GM23338 (cell line): ENCODE measurements around the gene HNRNPUL2. TPM values are rescaled to one million over a fixed set of nuclear protein-coding genes. Genes with fewer than 3 reads are reported as not detected.

Source experiments
- ATAC-seq: fragments of 200-7000 bp; cut with Tn5 transposase; 3 replicates; pipeline ENCODE4 v1.9.1; 2020
- DNase-seq: peaks from one replicate; pipeline ENCODE4 v3.0.0-alpha.2; 2015; ENCODE audit warnings: low spot score
- H2AFZ ChIP-seq: fragments of 200-600 bp; sonication (generic); 2 replicates; pipeline ENCODE4 v1.8.0; 2016; ENCODE audit warnings: antibody characterized with exemption, mild to moderate bottlenecking, moderate library complexity
- H3F3A ChIP-seq: fragments of 200-600 bp; sonication (generic); replicated peaks from 2 replicates; pipeline ENCODE4 v1.8.0; 2017; ENCODE audit warnings: antibody characterized with exemption, mixed run types, low read depth
- H3K27ac ChIP-seq: fragments of 200-600 bp; sonication (generic); 2 replicates; pipeline ENCODE4 v1.6.1; 2016; ENCODE audit warnings: low read depth
- H3K27me3 ChIP-seq: fragments of 200-600 bp; sonication (generic); 2 replicates; pipeline ENCODE4 v1.8.0; 2016; ENCODE audit warnings: mild to moderate bottlenecking, mixed run types, moderate library complexity; ENCODE audit not compliant: insufficient read depth
- H3K36me3 ChIP-seq: fragments of 200-600 bp; sonication (generic); 2 replicates; pipeline ENCODE4 v1.8.0; 2016; ENCODE audit warnings: mild to moderate bottlenecking; ENCODE audit not compliant: insufficient read depth
- H3K4me1 ChIP-seq: fragments of 200-600 bp; sonication (generic); 2 replicates; pipeline ENCODE4 v1.8.0; 2016; ENCODE audit warnings: mild to moderate bottlenecking, moderate library complexity; ENCODE audit not compliant: insufficient read depth
- H3K4me2 ChIP-seq: fragments of 200-600 bp; sonication (generic); 2 replicates; pipeline ENCODE4 v1.7.1; 2017; ENCODE audit warnings: mixed run types
- H3K4me3 ChIP-seq: fragments of 200-600 bp; sonication (generic); 2 replicates; pipeline ENCODE4 v1.6.1; 2016; ENCODE audit warnings: mixed run types
- H3K79me2 ChIP-seq: fragments of 200-600 bp; sonication (generic); replicated peaks from 2 replicates; pipeline ENCODE4 v1.8.0; 2017; ENCODE audit warnings: mild to moderate bottlenecking; ENCODE audit not compliant: insufficient read depth
- H3K9me2 ChIP-seq: fragments of 200-600 bp; sonication (generic); 2 replicates; pipeline ENCODE4 v1.8.0; 2017; ENCODE audit not compliant: insufficient read depth
- H4K20me1 ChIP-seq: fragments of 200-600 bp; sonication (generic); replicated peaks from 2 replicates; pipeline ENCODE4 v1.8.0; 2017; ENCODE audit warnings: mild to moderate bottlenecking; ENCODE audit not compliant: insufficient read depth
- H3K27ac Mint-ChIP-seq: 2 replicates; pipeline ENCODE4 v1.8.0; 2020; ENCODE audit warnings: inconsistent platforms, mild to moderate bottlenecking, moderate library complexity, mixed read lengths
- H3K27me3 Mint-ChIP-seq: 3 replicates; pipeline ENCODE4 v1.8.0; 2022; ENCODE audit warnings: low read depth, mild to moderate bottlenecking, moderate library complexity, mixed read lengths, inconsistent platforms; ENCODE audit not compliant: insufficient read depth, poor library complexity
- H3K36me3 Mint-ChIP-seq: 3 replicates; pipeline ENCODE4 v1.8.0; 2021; ENCODE audit warnings: low read depth, mild to moderate bottlenecking, inconsistent platforms, moderate library complexity, mixed read lengths
- H3K4me1 Mint-ChIP-seq: 3 replicates; pipeline ENCODE4 v1.8.0; 2020; ENCODE audit warnings: mild to moderate bottlenecking, inconsistent platforms, mixed read lengths
- H3K4me3 Mint-ChIP-seq: 3 replicates; pipeline ENCODE4 v1.8.0; 2021; ENCODE audit warnings: moderate library complexity, mild to moderate bottlenecking, inconsistent platforms, mixed read lengths
- H3K9me3 Mint-ChIP-seq: 3 replicates; pipeline ENCODE4 v1.8.0; 2020; ENCODE audit warnings: moderate library complexity, mild to moderate bottlenecking, inconsistent platforms, mixed read lengths
- EZH2 ChIP-seq: fragments of 200-600 bp; sonication (generic); IDR thresholded peaks from one replicate; pipeline ENCODE4 v1.8.0; 2017; ENCODE audit warnings: antibody characterized with exemption, mild to moderate bottlenecking, low read depth; ENCODE audit not compliant: unreplicated experiment
- EZH2phosphoT487 ChIP-seq: fragments of 200-600 bp; sonication (generic); IDR thresholded peaks from one replicate; pipeline ENCODE4 v1.8.1; 2018; ENCODE audit warnings: antibody characterized with exemption; ENCODE audit not compliant: unreplicated experiment
- POLR2AphosphoS5 ChIP-seq: IDR thresholded peaks from 2 replicates; pipeline ENCODE4 v1.6.1; 2016; ENCODE audit warnings: antibody characterized with exemption, low read depth
- REST ChIP-seq: IDR thresholded peaks from one replicate; pipeline ENCODE4 v1.6.1; 2018; ENCODE audit warnings: antibody characterized with exemption; ENCODE audit not compliant: unreplicated experiment
- ZNF462 ChIP-seq: fragments of 250-450 bp; sonication (Bioruptor Pico); IDR thresholded peaks from 2 replicates; pipeline ENCODE4 v1.5.0; 2020; ENCODE audit warnings: mild to moderate bottlenecking, moderate library complexity
- polyA plus RNA-seq: library from polyadenylated mRNA; unstranded; fragments of >200 nt; fragmentation: Nextera tagmentation; extraction: Ambion mirVana; gene quantifications from 2 replicates; pipeline ENCODE4 v1.2.1, GENCODE V29; 2016
- total RNA-seq: library from RNA; depleted of rRNA; stranded (reverse); fragments of >200 nt; shearing (Covaris generic); gene quantifications from 2 replicates; pipeline ENCODE4 v1.2.3, GENCODE V29; 2014

HNRNPUL2 gene
- total and polyA plus RNA-seq, 2 experiments from 2014 or later = 9.4 to 18.3 TPM

- TF ChIP-seq REST (no peak), EZH2phosphoT487 (no peak), POLR2AphosphoS5 (no peak)
Observed at GRCh38 chr11:62712861-62713260, 14.4 kb downstream of the HNRNPUL2 start (continued).

- H3K4me1 Mint-ChIP-seq = peaks cover 68% of the 10 kb centered on the region
- peaks cover 28% of the 10 kb centered on the region for H3K4me1 ChIP-seq
- no peaks in the 10 kb centered on the region for H3K9me3 Mint-ChIP-seq
- H3K36me3 Mint-ChIP-seq = peaks cover 71% of the 10 kb centered on the region
- H4K20me1 ChIP-seq = peaks cover 12% of the 10 kb centered on the region
- no peak overlapping the region for H3K27ac ChIP-seq
- H3K4me3 ChIP-seq = no peak overlapping the region
- TF ChIP-seq EZH2 = no peak
- TF ChIP-seq REST = no peak
- H3K9me2 ChIP-seq = no peaks in the 10 kb centered on the region
- DNase-seq = no peak
- no peak overlapping the region for H3K4me3 Mint-ChIP-seq
- peaks cover 56% of the 10 kb centered on the region for H3K36me3 ChIP-seq
- H3K27me3 ChIP-seq = no peaks in the 10 kb centered on the region
- no peak overlapping the region for H2AFZ ChIP-seq
- H3K79me2 ChIP-seq = peaks cover 13% of the 10 kb centered on the region; the same call in 1 of the 2 replicates
- peaks cover 17% of the 10 kb centered on the region for H3K27me3 Mint-ChIP-seq
- peak overlapping the region; percentile 40 for H3K27ac Mint-ChIP-seq
- peaks cover 62% of the 10 kb centered on the region for H3F3A ChIP-seq
- no peak for ATAC-seq
- H3K4me2 ChIP-seq = no peak overlapping the region
Observed at GRCh38 chr11:62712276-62712812, 14.9 kb downstream of the HNRNPUL2 start.

GRCh38 chr11:62710001-62710345, 17.3 kb downstream of the HNRNPUL2 start:
- DNase-seq (no peak), ATAC-seq (peak; percentile 0)
- Histone ChIP-seq H4K20me1 (no peaks in the 10 kb centered on the region; the same call in none of the 2 replicates), H3F3A (peaks cover 64% of the 10 kb centered on the region), H3K4me3 (peak overlapping the region; percentile 82), H3K4me2 (peak overlapping the region; percentile 95), H3K79me2 (peaks cover 3% of the 10 kb centered on the region), H3K27me3 (no peaks in the 10 kb centered on the region), H3K36me3 (peaks cover 35% of the 10 kb centered on the region), H3K27ac (peak overlapping the region; percentile 100), H2AFZ (peak overlapping the region; percentile 74; the same call in 1 of the 2 replicates), H3K9me2 (no peaks in the 10 kb centered on the region), H3K4me1 (peaks cover 31% of the 10 kb centered on the region)
- Mint-ChIP-seq H3K27ac (peak overlapping the region; percentile 99), H3K4me3 (peak overlapping the region; percentile 92), H3K4me1 (peaks cover 56% of the 10 kb centered on the region), H3K27me3 (peaks cover 26% of the 10 kb centered on the region), H3K9me3 (no peaks in the 10 kb centered on the region), H3K36me3 (peaks cover 51% of the 10 kb centered on the region)
- no peak for TF ChIP-seq ZNF462 (CRISPR knock-in tag)
